K562 (cell line): ENCODE measurements around the gene SLC4A1. TPM values are rescaled to one million over a fixed set of nuclear protein-coding genes. Genes with fewer than 3 reads are reported as not detected.

Source experiments
- BRD4 ChIP-seq: fragments of 200-600 bp; sonication (generic); IDR thresholded peaks from 2 replicates; pipeline ENCODE4 v1.6.1; 2017; ENCODE audit warnings: inconsistent platforms
- CHD1 ChIP-seq: fragments of 200-600 bp; sonication (generic); IDR thresholded peaks from one replicate; pipeline ENCODE4 v1.6.1; 2012; ENCODE audit warnings: mild to moderate bottlenecking, moderate library complexity, low read length, inconsistent platforms
- CREB5 ChIP-seq: fragments of 250-450 bp; sonication (Bioruptor Pico); IDR thresholded peaks from 2 replicates; pipeline ENCODE4 v1.5.0; 2020; ENCODE audit warnings: mild to moderate bottlenecking
- ERF ChIP-seq: fragments of 450-650 bp; formaldehyde crosslinking; IDR thresholded peaks from 2 replicates; pipeline ENCODE4 v1.4.0; 2020; ENCODE audit warnings: mild to moderate bottlenecking, mixed read lengths
- ETS1 ChIP-seq: conservative IDR thresholded peaks from 2 replicates; pipeline ENCODE4 v1.6.1; 2011; ENCODE audit warnings: low read depth, mild to moderate bottlenecking, low read length; ENCODE audit not compliant: control insufficient read depth
- FOSL1 ChIP-seq: fragments of 200-800 bp; sonication (Bioruptor generic); conservative IDR thresholded peaks from 2 replicates; pipeline ENCODE4 v1.6.1; 2016; ENCODE audit warnings: missing genetic modification characterization, missing compliant biosample characterization
- FOXO4 ChIP-seq: fragments of 450-650 bp; formaldehyde crosslinking; IDR thresholded peaks from 2 replicates; pipeline ENCODE4 v1.4.0; 2020; ENCODE audit warnings: mild to moderate bottlenecking, moderate library complexity
- KAT7 ChIP-seq: sonication (generic); formaldehyde crosslinking; IDR thresholded peaks from 2 replicates; pipeline ENCODE4 v1.8.0; 2022; ENCODE audit warnings: missing genetic modification reagents, mild to moderate bottlenecking, borderline replicate concordance
- LCOR ChIP-seq: sonication (generic); formaldehyde crosslinking; IDR thresholded peaks from 2 replicates; pipeline ENCODE4 v1.8.0; 2022; ENCODE audit warnings: mild to moderate bottlenecking, missing genetic modification reagents
- MYC ChIP-seq, 2 experiments: fragments of 250-450 bp in 1 of 2; sonication (Bioruptor Pico) in 1 of 2; IDR thresholded peaks; 2 replicates each; pipeline versions ENCODE4 v1.5.1 to v1.6.1; 2012 to 2021; ENCODE audit warnings: low read depth in 2 of 2, borderline replicate concordance in 1 of 2, improper control_type of control experiment in 1 of 2, low read length in 1 of 2, mild to moderate bottlenecking in 1 of 2, moderate library complexity in 1 of 2
- NBN ChIP-seq: fragments of 450-650 bp; IDR thresholded peaks from 2 replicates; pipeline ENCODE4 v1.6.1; 2016; ENCODE audit warnings: low read depth, mild to moderate bottlenecking
- NONO ChIP-seq, 2 experiments: fragments of 200-400 bp in 1 of 2; fragments of 450-650 bp in 1 of 2; formaldehyde crosslinking in 1 of 2; IDR thresholded peaks; 2 replicates each; pipeline ENCODE4 v1.6.1; 2017; ENCODE audit warnings: low read depth in 2 of 2, mild to moderate bottlenecking in 2 of 2, moderate library complexity in 2 of 2, low read length in 1 of 2
- PHTF2 ChIP-seq: fragments of 250-450 bp; sonication (Bioruptor Pico); IDR thresholded peaks from 2 replicates; pipeline ENCODE4 v1.5.0; 2021; ENCODE audit warnings: mild to moderate bottlenecking
- POLR2G ChIP-seq: fragments of 200-400 bp; formaldehyde crosslinking; IDR thresholded peaks from 2 replicates; pipeline ENCODE4 v1.6.1; 2017; ENCODE audit warnings: low read depth, mild to moderate bottlenecking, antibody characterized with exemption, low read length, moderate library complexity
- RB1 ChIP-seq: fragments of 450-650 bp; IDR thresholded peaks from 2 replicates; pipeline ENCODE4 v1.6.1; 2017; ENCODE audit warnings: low read depth, mild to moderate bottlenecking
- RBBP5 ChIP-seq: fragments of 200-600 bp; sonication (generic); IDR thresholded peaks from 2 replicates; pipeline ENCODE4 v1.6.1; 2012; ENCODE audit warnings: borderline replicate concordance, mild to moderate bottlenecking, low read length, control low read depth, inconsistent platforms; ENCODE audit not compliant: insufficient read depth, poor library complexity, severe bottlenecking
- RBM22 ChIP-seq: fragments of 200-400 bp; formaldehyde crosslinking; IDR thresholded peaks from 2 replicates; pipeline ENCODE4 v1.6.1; 2018; ENCODE audit warnings: low read length, low read depth; ENCODE audit not compliant: poor library complexity, severe bottlenecking
- SMARCA5 ChIP-seq: fragments of 450-650 bp; IDR thresholded peaks from 2 replicates; pipeline ENCODE4 v1.6.1; 2016
- SRF ChIP-seq, 2 experiments: fragments of 250-450, 450-650 bp in 1 of 2; sonication (Bioruptor Pico) in 1 of 2; sonication (generic) in 1 of 2; formaldehyde crosslinking; IDR thresholded peaks; 2 replicates each; pipeline versions ENCODE4 v1.5.0 to v1.5.1; 2020 to 2022; ENCODE audit warnings: mild to moderate bottlenecking in 1 of 2, missing genetic modification reagents in 1 of 2
- THRAP3 ChIP-seq: fragments of 450-650 bp; IDR thresholded peaks from 2 replicates; pipeline ENCODE4 v1.6.1; 2016; ENCODE audit warnings: mild to moderate bottlenecking, inconsistent platforms, borderline replicate concordance
- ZBTB7A ChIP-seq: IDR thresholded peaks from 2 replicates; pipeline ENCODE4 v1.6.1; 2011; ENCODE audit warnings: low read depth, mild to moderate bottlenecking, low read length, moderate library complexity, borderline replicate concordance; ENCODE audit not compliant: control insufficient read depth
- ZNF384 ChIP-seq: IDR thresholded peaks from 2 replicates; pipeline ENCODE4 v1.6.1; 2012; ENCODE audit warnings: low read depth, low read length, improper control_type of control experiment
- polyA plus RNA-seq, 8 experiments: library from polyadenylated mRNA; depleted of rRNA in 4 of 8; stranded (reverse) in 5 of 8; unstranded in 3 of 8; fragments of >200 nt; fragmentation: Nextera tagmentation in 2 of 8; fragmentation: Illumina TruSeq in 1 of 8; extraction: Ambion mirVana in 2 of 8; extraction: Trizol in 1 of 8; gene quantifications; 2 replicates each; pipeline versions ENCODE4 v1.2.1 to v1.2.3, GENCODE V29; 2011 to 2014; ENCODE audit warnings: inconsistent platforms in 1 of 8, missing spikeins in 1 of 8
- total RNA-seq, 7 experiments: library from RNA; depleted of rRNA in 6 of 7; stranded (reverse); fragments of >200 nt in 6 of 7; fragmentation: Illumina TruSeq in 2 of 7; extraction: Trizol in 2 of 7; gene quantifications; 2 replicates each; pipeline versions ENCODE4 v1.2.1 to v1.2.3, GENCODE V29; 2011 to 2021; ENCODE audit warnings: low replicate concordance in 1 of 7

The SLC4A1 gene
- total and polyA plus RNA-seq, 9 of the 15 experiments (the other 6 are each of a cell fraction or from before 2014, with no cell fraction given), result 0.14 to 1.00 (median 0.53) TPM

GRCh38 chr17:44220213-44221083 lies 47.5 kb downstream of the SLC4A1 start (continued):
- TF ChIP-seq SRF (CRISPR knock-in tag; IDR thresholded peaks at IDR 0.05) (no peak), CREB5 (CRISPR knock-in tag) (no peak), POLR2G (peak; percentile 76), ZBTB7A (peak; percentile 16; the same call in 1 of the 2 replicates), ZNF384 (peak; percentile 31; the same call in 1 of the 2 replicates), MYC (IDR thresholded peaks at IDR 0.05; ENCODE audit: low read depth, low read length) (no peak), MYC (CRISPR knock-in tag; IDR thresholded peaks at IDR 0.05; ENCODE audit: borderline replicate concordance, low read depth) (0 out of 2 replicates have a peak, but pooled peaks have one; percentile 54), KAT7 (CRISPR knock-in tag) (0 out of 2 replicates have a peak, but pooled peaks have one; percentile 34), NONO (IDR thresholded peaks at IDR 0.05; ENCODE audit: low read depth in 2 of 2, low read length in 1 of 2) (0 out of 4 replicates have a peak, but pooled peaks have one; percentile 49 to 51), PHTF2 (CRISPR knock-in tag) (no peak), NBN (0 out of 2 replicates have a peak, but pooled peaks have one; percentile 42), RB1 (peak; percentile 34; the same call in 1 of the 2 replicates), THRAP3 (no peak), ETS1 (0 out of 2 replicates have a peak, but pooled peaks have one; percentile 10), FOXO4 (CRISPR knock-in tag) (no peak), RBM22 (peak; percentile 46), LCOR (CRISPR knock-in tag) (0 out of 2 replicates have a peak, but pooled peaks have one; percentile 29), SMARCA5 (no peak), ERF (CRISPR knock-in tag) (peak; percentile 18), BRD4 (no peak), RBBP5 (peak; percentile 17), FOSL1 (tag) (0 out of 2 replicates have a peak, but pooled peaks have one; percentile 19), CHD1 (peak; percentile 94)
